Neural cell (in vitro differentiated cells): ENCODE data around the gene CDCA7L.

Experiments used
- EP300 ChIP-seq: fragments of 450-650 bp; conservative IDR thresholded peaks from 2 replicates; pipeline ENCODE4 v1.6.1; 2014; ENCODE audit warnings: antibody characterized with exemption, mild to moderate bottlenecking, moderate library complexity; ENCODE audit not compliant: poor library complexity, severe bottlenecking
- EZH2 ChIP-seq: fragments of 200-600, 300-800 bp; shearing (Covaris generic), sonication (generic); IDR thresholded peaks from 2 replicates; pipeline ENCODE4 v1.6.1; 2014; ENCODE audit warnings: antibody characterized with exemption, low read length, borderline replicate concordance, mild to moderate bottlenecking; ENCODE audit not compliant: insufficient read depth, poor library complexity, severe bottlenecking
- TF ChIP-seq, protein P1 (sequence below): fragments of 450-650 bp; IDR thresholded peaks from 2 replicates; pipeline ENCODE4 v1.5.1; 2014; ENCODE audit warnings: antibody characterized with exemption, mild to moderate bottlenecking, moderate library complexity; ENCODE audit not compliant: poor library complexity, severe bottlenecking

DNA sequence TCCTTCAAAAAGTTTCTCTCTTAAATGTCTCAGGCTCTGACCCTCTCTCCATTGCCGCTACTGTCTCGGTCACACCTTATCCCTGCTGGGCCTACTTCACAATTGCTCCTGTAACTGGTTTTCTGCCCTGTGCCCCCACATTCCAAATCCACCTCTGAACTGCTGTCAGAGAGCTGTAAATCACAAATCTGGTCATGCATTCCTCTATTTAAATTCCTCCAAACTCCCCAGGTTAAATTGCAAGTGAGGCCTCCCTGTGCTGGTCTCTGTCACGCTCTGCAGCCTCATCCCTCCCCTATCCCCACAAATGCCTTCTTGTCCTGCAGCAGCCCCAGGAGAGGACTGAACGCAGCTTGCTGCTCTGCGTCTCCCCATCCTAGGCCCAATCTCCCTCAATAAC is 40.4 kb upstream of the CDCA7L start:
- TF ChIP-seq, protein P1, sequence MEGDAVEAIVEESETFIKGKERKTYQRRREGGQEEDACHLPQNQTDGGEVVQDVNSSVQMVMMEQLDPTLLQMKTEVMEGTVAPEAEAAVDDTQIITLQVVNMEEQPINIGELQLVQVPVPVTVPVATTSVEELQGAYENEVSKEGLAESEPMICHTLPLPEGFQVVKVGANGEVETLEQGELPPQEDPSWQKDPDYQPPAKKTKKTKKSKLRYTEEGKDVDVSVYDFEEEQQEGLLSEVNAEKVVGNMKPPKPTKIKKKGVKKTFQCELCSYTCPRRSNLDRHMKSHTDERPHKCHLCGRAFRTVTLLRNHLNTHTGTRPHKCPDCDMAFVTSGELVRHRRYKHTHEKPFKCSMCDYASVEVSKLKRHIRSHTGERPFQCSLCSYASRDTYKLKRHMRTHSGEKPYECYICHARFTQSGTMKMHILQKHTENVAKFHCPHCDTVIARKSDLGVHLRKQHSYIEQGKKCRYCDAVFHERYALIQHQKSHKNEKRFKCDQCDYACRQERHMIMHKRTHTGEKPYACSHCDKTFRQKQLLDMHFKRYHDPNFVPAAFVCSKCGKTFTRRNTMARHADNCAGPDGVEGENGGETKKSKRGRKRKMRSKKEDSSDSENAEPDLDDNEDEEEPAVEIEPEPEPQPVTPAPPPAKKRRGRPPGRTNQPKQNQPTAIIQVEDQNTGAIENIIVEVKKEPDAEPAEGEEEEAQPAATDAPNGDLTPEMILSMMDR = no peak
- TF ChIP-seq EZH2 (no peak), EP300 (no peak)
